ENCODE results near the gene GABARAPL1. TPM values are rescaled to one million over a fixed set of nuclear protein-coding genes. Genes with fewer than 3 reads are reported as not detected.

GABARAPL1 gene
- total RNA-seq, 1 donor from 2014 or later, result 119 TPM

DNA sequence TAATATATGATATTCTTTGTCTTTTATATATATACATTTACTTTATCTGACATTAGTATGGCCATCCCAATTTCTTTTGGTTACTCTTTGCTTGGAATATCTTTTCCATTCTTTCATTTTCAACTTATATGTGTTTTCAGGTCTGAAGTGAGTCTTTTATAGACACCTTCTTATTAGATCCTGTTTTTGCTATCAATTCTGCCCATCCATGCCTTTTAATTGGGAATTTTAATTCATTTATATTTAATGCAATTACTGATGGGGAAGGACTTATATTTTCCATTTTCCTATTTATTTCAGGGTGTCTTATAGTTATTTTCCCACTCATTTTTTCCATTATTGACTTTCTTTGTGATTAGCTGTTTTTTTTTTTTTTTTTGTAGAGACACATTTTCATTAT is 43.4 kb downstream of the GABARAPL1 start:
- FAIRE-seq (no peak), DNase-seq (ENCODE audit: low read depth) (no peak)
- Mint-ChIP-seq H3K9me3 (ENCODE audit: unreplicated experiment) (no peaks in the 10 kb centered on the region), H3K4me3 (ENCODE audit: unreplicated experiment) (no peak overlapping the region), H3K36me3 (ENCODE audit: low read depth, unreplicated experiment) (no peaks in the 10 kb centered on the region), H3K27ac (ENCODE audit: unreplicated experiment) (no peak overlapping the region), H3K4me1 (ENCODE audit: low read depth, unreplicated experiment) (no peaks in the 10 kb centered on the region), H3K27me3 (ENCODE audit: low read depth, unreplicated experiment) (no peaks in the 10 kb centered on the region)
- no peak overlapping the region for H3K4me2 ChIP-seq (ENCODE audit: low read length)
- no peaks in the 10 kb centered on the region for H3K27me3 ChIP-seq (ENCODE audit: insufficient read depth, low read length)
- TF ChIP-seq, protein P1, sequence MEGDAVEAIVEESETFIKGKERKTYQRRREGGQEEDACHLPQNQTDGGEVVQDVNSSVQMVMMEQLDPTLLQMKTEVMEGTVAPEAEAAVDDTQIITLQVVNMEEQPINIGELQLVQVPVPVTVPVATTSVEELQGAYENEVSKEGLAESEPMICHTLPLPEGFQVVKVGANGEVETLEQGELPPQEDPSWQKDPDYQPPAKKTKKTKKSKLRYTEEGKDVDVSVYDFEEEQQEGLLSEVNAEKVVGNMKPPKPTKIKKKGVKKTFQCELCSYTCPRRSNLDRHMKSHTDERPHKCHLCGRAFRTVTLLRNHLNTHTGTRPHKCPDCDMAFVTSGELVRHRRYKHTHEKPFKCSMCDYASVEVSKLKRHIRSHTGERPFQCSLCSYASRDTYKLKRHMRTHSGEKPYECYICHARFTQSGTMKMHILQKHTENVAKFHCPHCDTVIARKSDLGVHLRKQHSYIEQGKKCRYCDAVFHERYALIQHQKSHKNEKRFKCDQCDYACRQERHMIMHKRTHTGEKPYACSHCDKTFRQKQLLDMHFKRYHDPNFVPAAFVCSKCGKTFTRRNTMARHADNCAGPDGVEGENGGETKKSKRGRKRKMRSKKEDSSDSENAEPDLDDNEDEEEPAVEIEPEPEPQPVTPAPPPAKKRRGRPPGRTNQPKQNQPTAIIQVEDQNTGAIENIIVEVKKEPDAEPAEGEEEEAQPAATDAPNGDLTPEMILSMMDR (IDR thresholded peaks at IDR 0.05; ENCODE audit: insufficient read depth, low read depth, low read length), result no peak
- no peak for TF ChIP-seq EZH2 (IDR thresholded peaks at IDR 0.05; ENCODE audit: insufficient read depth, low read length)
- no peaks in the 10 kb centered on the region for H3K9me3 ChIP-seq (ENCODE audit: insufficient read depth, low read depth, low read length)
- no peak overlapping the region for H3K4me3 ChIP-seq (ENCODE audit: insufficient read depth, low read depth, low read length)
- no peak overlapping the region for H3K27ac ChIP-seq (ENCODE audit: low read depth, low read length)
- no peak overlapping the region for H2AFZ ChIP-seq (ENCODE audit: low read depth, low read length)
- H3K9ac ChIP-seq (ENCODE audit: low read length), result no peak overlapping the region
- H3K79me2 ChIP-seq (ENCODE audit: insufficient read depth, low read length), result no peaks in the 10 kb centered on the region
- no peaks in the 10 kb centered on the region for H4K20me1 ChIP-seq (ENCODE audit: insufficient read depth, low read length)
- no peaks in the 10 kb centered on the region for H3K4me1 ChIP-seq (ENCODE audit: insufficient read depth, low read length)
- H3K36me3 ChIP-seq (ENCODE audit: insufficient read depth, low read length), result no peaks in the 10 kb centered on the region

DNA sequence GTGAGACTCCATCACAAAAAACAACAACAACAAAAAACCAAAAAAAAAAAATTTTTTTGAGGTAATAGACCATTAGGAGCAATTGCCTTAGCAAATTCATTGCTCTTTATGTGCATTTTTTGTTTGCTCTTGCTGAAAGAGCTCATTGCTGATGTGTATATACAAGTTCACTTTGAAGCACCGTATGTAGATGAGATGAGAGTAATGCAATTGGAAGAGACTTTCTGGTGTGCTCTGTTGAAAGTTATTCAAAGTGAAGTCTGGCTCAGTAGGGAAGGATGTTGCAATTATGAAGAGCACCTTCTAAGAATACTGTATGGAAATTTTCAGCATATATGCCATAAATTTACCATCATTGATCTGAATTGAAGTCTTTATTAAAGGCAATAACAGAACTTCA is 48.2 kb downstream of the GABARAPL1 start:
- Histone ChIP-seq H3K9ac (ENCODE audit: low read length) (no peak overlapping the region), H3K4me1 (ENCODE audit: insufficient read depth, low read length) (no peaks in the 10 kb centered on the region), H4K20me1 (ENCODE audit: insufficient read depth, low read length) (no peaks in the 10 kb centered on the region), H3K36me3 (ENCODE audit: insufficient read depth, low read length) (no peaks in the 10 kb centered on the region), H3K4me3 (ENCODE audit: insufficient read depth, low read depth, low read length) (no peak overlapping the region), H3K79me2 (ENCODE audit: insufficient read depth, low read length) (no peaks in the 10 kb centered on the region), H2AFZ (ENCODE audit: low read depth, low read length) (no peak overlapping the region), H3K4me2 (ENCODE audit: low read length) (no peak overlapping the region), H3K27ac (ENCODE audit: low read depth, low read length) (no peak overlapping the region), H3K9me3 (ENCODE audit: insufficient read depth, low read depth, low read length) (no peaks in the 10 kb centered on the region), H3K27me3 (ENCODE audit: insufficient read depth, low read length) (no peaks in the 10 kb centered on the region)
- TF ChIP-seq, protein P1 (IDR thresholded peaks at IDR 0.05; ENCODE audit: insufficient read depth, low read depth, low read length), result no peak
- no peak for TF ChIP-seq EZH2 (IDR thresholded peaks at IDR 0.05; ENCODE audit: insufficient read depth, low read length)
- Mint-ChIP-seq H3K4me1 (ENCODE audit: low read depth, unreplicated experiment) (no peaks in the 10 kb centered on the region), H3K9me3 (ENCODE audit: unreplicated experiment) (no peaks in the 10 kb centered on the region), H3K36me3 (ENCODE audit: low read depth, unreplicated experiment) (no peaks in the 10 kb centered on the region), H3K27ac (ENCODE audit: unreplicated experiment) (no peak overlapping the region), H3K4me3 (ENCODE audit: unreplicated experiment) (no peak overlapping the region), H3K27me3 (ENCODE audit: low read depth, unreplicated experiment) (no peaks in the 10 kb centered on the region)
- no peak for DNase-seq (ENCODE audit: low read depth)
- no peak for FAIRE-seq

DNA sequence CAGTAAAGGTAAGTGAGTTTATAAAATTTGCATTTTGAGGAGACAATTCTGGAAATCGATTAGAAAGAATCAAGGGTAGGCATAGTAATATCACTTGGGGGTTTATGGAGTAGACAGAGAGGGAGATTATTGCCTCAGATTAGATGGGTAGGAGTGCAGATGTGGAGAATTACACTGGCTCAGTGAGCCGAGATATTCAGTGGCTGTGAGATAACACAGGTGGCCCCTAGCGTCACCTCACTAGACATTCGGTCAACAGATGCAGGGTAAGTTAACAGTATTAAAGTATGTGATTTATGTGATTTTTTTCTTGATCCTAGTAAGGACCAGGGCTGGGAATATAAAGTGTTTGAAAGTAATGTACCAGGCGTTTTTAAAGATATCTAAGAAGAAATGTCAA is 55.4 kb downstream of the GABARAPL1 start:
- no peak overlapping the region for H3K27ac ChIP-seq (ENCODE audit: low read depth, low read length)
- Mint-ChIP-seq H3K27me3 (ENCODE audit: low read depth, unreplicated experiment) (no peaks in the 10 kb centered on the region), H3K9me3 (ENCODE audit: unreplicated experiment) (no peaks in the 10 kb centered on the region), H3K27ac (ENCODE audit: unreplicated experiment) (no peak overlapping the region), H3K36me3 (ENCODE audit: low read depth, unreplicated experiment) (no peaks in the 10 kb centered on the region), H3K4me3 (ENCODE audit: unreplicated experiment) (no peak overlapping the region), H3K4me1 (ENCODE audit: low read depth, unreplicated experiment) (no peaks in the 10 kb centered on the region)
- H3K36me3 ChIP-seq (ENCODE audit: insufficient read depth, low read length), result no peaks in the 10 kb centered on the region
- H3K79me2 ChIP-seq (ENCODE audit: insufficient read depth, low read length), result no peaks in the 10 kb centered on the region
- H3K9me3 ChIP-seq (ENCODE audit: insufficient read depth, low read depth, low read length), result no peaks in the 10 kb centered on the region
- no peaks in the 10 kb centered on the region for H4K20me1 ChIP-seq (ENCODE audit: insufficient read depth, low read length)
- H3K9ac ChIP-seq (ENCODE audit: low read length), result no peak overlapping the region
- no peak overlapping the region for H2AFZ ChIP-seq (ENCODE audit: low read depth, low read length)
- TF ChIP-seq, protein P1 (IDR thresholded peaks at IDR 0.05; ENCODE audit: insufficient read depth, low read depth, low read length), result no peak
- TF ChIP-seq EZH2 (IDR thresholded peaks at IDR 0.05; ENCODE audit: insufficient read depth, low read length), result no peak
- H3K4me3 ChIP-seq (ENCODE audit: insufficient read depth, low read depth, low read length), result no peak overlapping the region
- no peak overlapping the region for H3K4me2 ChIP-seq (ENCODE audit: low read length)
- H3K27me3 ChIP-seq (ENCODE audit: insufficient read depth, low read length), result no peaks in the 10 kb centered on the region
- H3K4me1 ChIP-seq (ENCODE audit: insufficient read depth, low read length), result no peaks in the 10 kb centered on the region
- DNase-seq (ENCODE audit: low read depth), result no peak
- FAIRE-seq, result no peak
